HFF-Myc (cell line): ENCODE data around the gene PXK.

Experiments
- DNase-seq: peaks from one replicate; pipeline ENCODE4 v3.0.0-alpha.2; 2011; ENCODE audit warnings: low read depth; ENCODE audit errors: extremely low read depth
- H3K4me3 ChIP-seq: replicated peaks from 2 replicates; pipeline ENCODE4 v1.5.1; 2011; ENCODE audit warnings: low read depth, mild to moderate bottlenecking, control low read depth, low read length
- CTCF ChIP-seq: IDR thresholded peaks from 2 replicates; pipeline ENCODE4 v1.5.1; 2012; ENCODE audit warnings: mild to moderate bottlenecking, low read depth, low read length, control low read depth; ENCODE audit errors: missing control alignments

Gene PXK

GRCh38 chr3:58474967-58475578 is 142.4 kb downstream of the PXK start:
- no peak overlapping the region for H3K4me3 ChIP-seq
- DNase-seq = no peak
- TF ChIP-seq CTCF = no peak
